Activated T-cell treated with anti-CD3 and anti-CD28 coated beads, Interleukin-2, amount 50 U/mL, for 4 hours (primary cell): ENCODE measurements around the gene DCP2. TPM values are rescaled to one million over a fixed set of nuclear protein-coding genes. Genes with fewer than 3 reads are reported as not detected.
A peak's percentile ranks its signal among the peaks of the same experiment; 100 is the strongest.

Experiments used
- ATAC-seq, 2 donors: fragments of 200-7000 bp; cut with Tn5 transposase; one replicate each; pipeline ENCODE4 v1.10.0; 2021
- DNase-seq: peaks from one replicate; pipeline ENCODE4 v3.0.0-alpha.2; 2020
- H3K27me3 Mint-ChIP-seq: one replicate; pipeline ENCODE4 v1.8.0; 2021; ENCODE audit warnings: low read depth, mixed read lengths
- H3K36me3 Mint-ChIP-seq: one replicate; pipeline ENCODE4 v1.8.0; 2022; ENCODE audit warnings: mixed read lengths; ENCODE audit not compliant: insufficient read depth
- H3K4me1 Mint-ChIP-seq: one replicate; pipeline ENCODE4 v1.8.0; 2021; ENCODE audit warnings: low read depth, mixed read lengths
- H3K4me3 Mint-ChIP-seq: one replicate; pipeline ENCODE4 v1.8.0; 2021; ENCODE audit warnings: mild to moderate bottlenecking, moderate library complexity, mixed read lengths
- H3K9me3 Mint-ChIP-seq: one replicate; pipeline ENCODE4 v1.8.0; 2021; ENCODE audit warnings: mixed read lengths
- total RNA-seq, 3 donors: library from RNA; stranded (reverse); gene quantifications; one replicate each; pipeline ENCODE4 v1.2.1, GENCODE V29; 2021

DCP2 gene
- total RNA-seq, result 10 to 100 TPM; 36.8 to 42.1 (median 41.1) TPM

- ATAC-seq (peak; percentile 97 to 98), DNase-seq (peak; percentile 92)
- Mint-ChIP-seq H3K36me3 (peaks cover 2% of the 10 kb centered on the region), H3K4me1 (peaks cover 40% of the 10 kb centered on the region), H3K27me3 (no peaks in the 10 kb centered on the region), H3K9me3 (no peaks in the 10 kb centered on the region), H3K4me3 (peak within 1 kb of the TSS; percentile 100)
Measured at GRCh38 chr5:112976432-112977309, at the start of gene DCP2. DCP2 (plus strand) TSS chr5:112976798; CDS start chr5:112976934, 136 bp downstream.

DNA sequence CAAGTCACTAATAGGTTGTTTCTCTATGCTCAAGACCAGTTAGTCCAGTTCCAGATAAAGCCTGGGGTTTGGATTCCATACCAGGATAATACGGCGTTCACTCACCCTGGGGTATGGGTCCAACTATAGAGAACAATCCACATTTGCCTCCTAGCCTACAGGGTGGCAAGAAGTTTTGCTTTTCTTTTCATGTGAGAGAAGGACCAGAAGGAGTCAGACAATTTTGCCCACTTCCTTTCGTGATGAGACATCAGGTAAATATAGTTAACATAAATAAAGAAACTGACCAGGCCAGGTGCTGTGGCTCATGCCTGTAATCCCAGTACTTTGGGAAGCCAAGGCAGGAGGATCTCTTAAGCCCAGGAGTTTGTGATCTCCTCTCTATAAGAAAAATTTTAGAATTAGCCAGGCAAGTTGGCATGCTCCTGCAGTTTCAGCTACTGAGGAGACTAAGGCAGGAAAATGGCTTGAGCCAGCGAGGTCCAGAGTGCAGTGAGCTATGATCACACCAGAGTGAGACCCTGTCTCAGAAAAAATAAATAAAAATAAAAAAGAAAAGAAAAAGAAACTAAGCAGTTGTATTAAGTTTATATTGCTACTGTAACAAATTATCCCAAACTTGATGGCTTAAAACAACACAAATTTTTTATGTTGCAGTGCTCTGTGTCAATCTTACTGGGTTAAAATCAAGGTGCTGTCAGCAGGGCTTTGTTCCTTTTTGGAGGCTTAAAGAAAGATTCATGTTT is 47.1 kb upstream of the DCP2 start:
- H3K27me3 Mint-ChIP-seq, result no peaks in the 10 kb centered on the region
- H3K4me1 Mint-ChIP-seq, result peaks cover 54% of the 10 kb centered on the region
- H3K9me3 Mint-ChIP-seq, result no peaks in the 10 kb centered on the region
- H3K4me3 Mint-ChIP-seq, result peak overlapping the region; percentile 58
- DNase-seq (no peak), ATAC-seq (peak; percentile 41 to 51)
- H3K36me3 Mint-ChIP-seq, result no peaks in the 10 kb centered on the region

GRCh38 chr5:112930082-112930344 is 46.6 kb upstream of the DCP2 start:
- Mint-ChIP-seq H3K4me3 (peak overlapping the region; percentile 58), H3K9me3 (no peaks in the 10 kb centered on the region), H3K4me1 (peaks cover 54% of the 10 kb centered on the region), H3K27me3 (no peaks in the 10 kb centered on the region), H3K36me3 (no peaks in the 10 kb centered on the region)
- ATAC-seq (peak; percentile 30 to 41), DNase-seq (no peak)

- H3K4me1 Mint-ChIP-seq, result peaks cover 54% of the 10 kb centered on the region
Measured at GRCh38 chr5:112931473-112931872, 45.1 kb upstream of the DCP2 start.

GRCh38 chr5:112933105-112933504 is 43.5 kb upstream of the DCP2 start:
- peaks cover 43% of the 10 kb centered on the region for H3K4me1 Mint-ChIP-seq
- no peak overlapping the region for H3K4me3 Mint-ChIP-seq
- H3K36me3 Mint-ChIP-seq, result no peaks in the 10 kb centered on the region
- no peak for DNase-seq
- no peak for ATAC-seq
- H3K9me3 Mint-ChIP-seq, result no peaks in the 10 kb centered on the region
- H3K27me3 Mint-ChIP-seq, result no peaks in the 10 kb centered on the region

More at GRCh38 chr5:112931473-112931872, 45.1 kb upstream of the DCP2 start:
- H3K9me3 Mint-ChIP-seq, result no peaks in the 10 kb centered on the region
- ATAC-seq (no peak), DNase-seq (no peak)
- no peaks in the 10 kb centered on the region for H3K36me3 Mint-ChIP-seq
- no peaks in the 10 kb centered on the region for H3K27me3 Mint-ChIP-seq
- no peak overlapping the region for H3K4me3 Mint-ChIP-seq

DNA sequence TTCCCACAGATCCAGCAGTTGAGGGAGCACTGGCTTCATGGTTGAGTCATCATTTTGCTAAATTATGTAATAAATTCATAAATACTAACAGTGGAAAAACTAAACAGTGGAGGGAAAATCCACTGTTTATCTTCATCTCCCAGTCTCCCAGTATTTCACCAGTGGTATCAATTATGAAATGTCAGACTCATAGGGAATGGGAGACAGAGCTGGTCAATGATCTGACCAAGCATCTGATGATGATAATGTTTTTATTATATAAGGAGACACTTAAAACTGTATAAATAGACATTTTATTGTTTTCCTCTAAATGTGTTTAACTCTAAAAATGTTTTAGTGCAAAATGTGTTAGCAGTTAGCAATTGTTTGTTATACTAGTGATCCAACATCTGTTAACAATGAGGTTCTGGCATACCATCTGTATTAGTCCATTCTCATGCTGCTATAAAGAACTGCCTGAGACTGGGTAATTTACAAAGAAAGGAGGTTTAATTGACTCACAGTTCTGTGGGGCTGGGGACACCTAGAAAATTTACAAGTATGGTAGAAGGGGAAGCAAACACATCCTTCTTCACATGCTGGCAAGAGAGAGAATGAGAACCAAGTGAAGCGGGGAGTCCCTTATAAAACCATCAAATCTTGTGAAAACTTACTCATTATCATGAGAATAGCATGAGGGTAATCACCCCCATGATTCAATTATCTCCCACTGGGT is 42.8 kb upstream of the DCP2 start:
- H3K9me3 Mint-ChIP-seq, result no peaks in the 10 kb centered on the region
- no peak for DNase-seq
- no peaks in the 10 kb centered on the region for H3K27me3 Mint-ChIP-seq
- no peak overlapping the region for H3K4me3 Mint-ChIP-seq
- ATAC-seq, result peak; percentile 51 to 61
- H3K4me1 Mint-ChIP-seq, result peaks cover 36% of the 10 kb centered on the region
- no peaks in the 10 kb centered on the region for H3K36me3 Mint-ChIP-seq

DNA sequence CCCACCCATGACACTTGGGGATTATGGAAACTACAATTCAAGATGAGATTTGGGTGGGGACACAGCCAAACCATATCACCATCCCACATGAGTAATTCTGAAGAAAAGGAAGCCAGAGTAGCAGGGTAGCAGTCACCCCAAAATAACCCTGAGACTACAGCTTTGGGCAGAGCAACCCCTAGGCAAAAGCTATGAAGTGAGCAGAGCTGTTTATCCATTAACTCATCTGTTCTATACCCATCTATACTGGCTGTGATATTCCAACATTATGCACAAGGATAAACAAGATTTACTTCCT is 42.3 kb upstream of the DCP2 start:
- H3K9me3 Mint-ChIP-seq, result no peaks in the 10 kb centered on the region
- no peak overlapping the region for H3K4me3 Mint-ChIP-seq
- peak in 1 of 2 donors; percentile 59 for ATAC-seq
- H3K36me3 Mint-ChIP-seq, result no peaks in the 10 kb centered on the region
- peaks cover 32% of the 10 kb centered on the region for H3K4me1 Mint-ChIP-seq
- DNase-seq, result no peak
- no peaks in the 10 kb centered on the region for H3K27me3 Mint-ChIP-seq

GRCh38 chr5:112935675-112936074 is 40.9 kb upstream of the DCP2 start:
- Mint-ChIP-seq H3K9me3 (no peaks in the 10 kb centered on the region), H3K27me3 (no peaks in the 10 kb centered on the region), H3K36me3 (no peaks in the 10 kb centered on the region), H3K4me3 (no peak overlapping the region), H3K4me1 (peaks cover 20% of the 10 kb centered on the region)
- ATAC-seq (no peak), DNase-seq (no peak)

DNA sequence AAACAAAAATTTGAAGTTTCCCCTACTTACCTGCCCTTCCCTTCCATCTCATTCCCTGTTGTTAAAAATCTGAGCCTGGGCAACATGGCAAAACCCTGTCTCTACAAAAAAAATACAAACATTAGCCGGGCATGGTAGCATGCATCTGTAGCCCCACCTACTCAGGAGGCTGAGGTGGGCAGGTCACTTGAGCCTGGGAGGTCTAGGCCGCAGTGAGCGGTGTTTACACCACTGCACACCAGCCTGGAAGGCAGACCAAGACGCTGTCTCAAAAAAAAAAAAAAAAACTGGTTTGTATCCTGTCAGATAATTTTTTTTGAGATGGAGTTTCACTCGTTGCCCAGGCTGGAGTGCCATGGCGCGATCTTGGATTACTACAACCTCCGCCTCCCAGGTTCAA is 38.3 kb upstream of the DCP2 start:
- ATAC-seq (no peak), DNase-seq (no peak)
- Mint-ChIP-seq H3K4me1 (peaks cover 7% of the 10 kb centered on the region), H3K4me3 (no peak overlapping the region), H3K9me3 (no peaks in the 10 kb centered on the region), H3K27me3 (no peaks in the 10 kb centered on the region), H3K36me3 (no peaks in the 10 kb centered on the region)

DNA sequence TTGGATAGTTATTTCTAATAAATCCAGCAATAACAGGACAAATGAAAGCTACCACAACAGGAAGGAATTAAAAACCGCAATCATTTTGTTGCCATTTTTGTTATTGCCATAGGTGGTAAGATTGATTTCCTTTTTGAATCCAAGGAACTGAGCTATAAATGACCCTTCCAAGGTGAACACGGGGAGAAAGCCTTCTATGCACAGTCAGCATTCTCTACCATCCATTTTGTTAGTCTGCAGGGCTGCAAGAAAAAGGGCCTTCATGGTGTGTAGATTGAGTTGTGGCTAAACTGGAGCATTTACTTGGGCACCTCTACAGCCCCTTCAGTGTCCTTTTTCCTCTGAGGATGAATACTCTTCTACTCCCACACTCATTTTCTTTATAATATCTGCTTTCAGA is 35.9 kb upstream of the DCP2 start:
- ATAC-seq, result no peak
- DNase-seq, result no peak
- Mint-ChIP-seq H3K9me3 (no peaks in the 10 kb centered on the region), H3K4me1 (peaks cover 4% of the 10 kb centered on the region), H3K4me3 (no peak overlapping the region), H3K27me3 (no peaks in the 10 kb centered on the region), H3K36me3 (no peaks in the 10 kb centered on the region)

DNA sequence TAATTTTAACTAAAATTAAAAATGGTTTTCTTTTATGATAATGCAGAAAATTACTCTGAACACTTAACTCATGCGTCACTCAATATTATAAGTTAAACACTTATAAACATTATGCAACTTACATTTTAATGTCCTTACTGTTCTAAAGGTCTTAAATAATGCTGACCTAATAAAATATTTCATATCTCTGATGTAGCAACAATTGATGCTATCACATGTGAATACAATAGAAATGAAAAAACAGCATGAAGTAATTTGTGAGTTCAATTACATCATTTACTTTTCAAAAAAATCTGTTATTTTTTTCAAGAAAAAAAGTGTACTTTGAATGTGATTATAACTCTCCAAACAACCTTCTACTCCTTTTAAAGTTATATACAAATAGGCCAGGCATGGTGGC is 28.1 kb upstream of the DCP2 start:
- Mint-ChIP-seq H3K36me3 (no peaks in the 10 kb centered on the region), H3K27me3 (no peaks in the 10 kb centered on the region), H3K4me3 (no peak overlapping the region), H3K9me3 (no peaks in the 10 kb centered on the region), H3K4me1 (peaks cover 15% of the 10 kb centered on the region)
- ATAC-seq (no peak), DNase-seq (no peak)

DNA sequence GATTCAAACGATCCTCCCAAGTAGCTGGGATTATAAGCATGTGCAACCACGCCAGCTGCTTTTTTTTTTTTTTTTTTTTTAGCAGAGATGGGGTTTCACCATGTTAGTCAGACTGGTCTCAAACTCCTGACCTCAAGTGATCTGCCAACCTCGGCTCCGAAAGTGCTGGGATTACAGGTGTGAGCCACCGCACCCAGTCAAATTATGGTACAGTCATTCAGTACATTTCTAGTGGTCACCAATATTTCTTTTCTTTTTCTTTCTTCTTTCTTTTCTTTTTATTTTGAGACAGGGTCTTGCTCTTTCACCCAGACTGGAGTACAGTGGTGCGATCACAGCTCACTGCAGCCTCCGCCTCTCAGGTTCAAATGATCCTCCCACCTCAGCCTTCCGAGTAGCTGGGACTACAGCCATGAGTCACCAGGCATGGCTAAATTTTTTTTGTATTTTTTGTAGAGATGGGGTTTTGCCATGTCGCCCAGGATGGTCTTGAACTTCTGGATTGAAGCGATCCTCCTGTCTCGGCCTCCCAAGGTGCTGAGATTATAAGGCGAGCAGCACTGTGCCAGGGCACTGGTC is 25.4 kb upstream of the DCP2 start:
- no peak overlapping the region for H3K4me3 Mint-ChIP-seq
- peaks cover 7% of the 10 kb centered on the region for H3K4me1 Mint-ChIP-seq
- DNase-seq (no peak), ATAC-seq (peak; percentile 59 to 69)
- H3K9me3 Mint-ChIP-seq, result no peaks in the 10 kb centered on the region
- H3K27me3 Mint-ChIP-seq, result no peaks in the 10 kb centered on the region
- no peaks in the 10 kb centered on the region for H3K36me3 Mint-ChIP-seq

- H3K27me3 Mint-ChIP-seq, result no peaks in the 10 kb centered on the region
- ATAC-seq, result no peak
- no peak for DNase-seq
- no peaks in the 10 kb centered on the region for H3K9me3 Mint-ChIP-seq
- H3K4me1 Mint-ChIP-seq, result peaks cover 16% of the 10 kb centered on the region
- H3K36me3 Mint-ChIP-seq, result no peaks in the 10 kb centered on the region
- H3K4me3 Mint-ChIP-seq, result no peak overlapping the region
Measured at GRCh38 chr5:112956606-112957005, 20.0 kb upstream of the DCP2 start.

DNA sequence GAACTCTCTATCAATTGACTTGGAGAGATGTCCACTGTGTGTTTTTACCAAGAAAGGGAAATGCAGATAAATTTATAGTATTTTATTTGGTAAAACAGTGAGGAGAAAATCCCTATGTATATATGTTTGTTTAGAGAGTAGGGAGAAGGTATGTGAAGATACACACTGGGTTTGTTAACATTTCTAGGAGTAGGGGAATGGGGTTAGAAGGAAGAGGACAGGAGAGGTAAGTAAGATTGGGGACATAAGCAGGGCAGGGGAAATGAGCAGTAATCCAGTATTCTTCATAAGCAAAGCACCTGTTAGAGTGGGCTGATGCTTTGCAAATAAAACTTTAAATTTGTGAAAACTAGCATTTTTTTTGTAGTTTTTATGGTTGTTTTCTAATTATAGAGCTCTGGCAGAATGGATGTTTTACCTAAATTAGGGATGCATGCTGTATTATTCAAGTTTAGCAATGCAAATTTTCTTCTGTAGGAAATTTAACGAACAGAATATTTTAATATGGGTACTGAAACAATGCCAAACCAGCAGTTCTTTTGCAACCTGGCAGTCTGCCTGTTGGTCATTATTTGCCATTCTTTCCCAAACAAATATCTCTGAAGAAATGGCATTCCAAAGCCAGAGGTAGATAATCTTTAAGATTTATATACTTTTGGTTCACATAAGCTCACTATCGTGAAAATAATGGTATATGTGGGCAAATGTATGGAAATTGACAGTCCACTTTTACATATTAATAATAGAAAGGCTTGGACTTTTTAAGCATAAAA is 19.4 kb upstream of the DCP2 start:
- no peak overlapping the region for H3K4me3 Mint-ChIP-seq
- no peaks in the 10 kb centered on the region for H3K9me3 Mint-ChIP-seq
- DNase-seq (no peak), ATAC-seq (no peak)
- no peaks in the 10 kb centered on the region for H3K27me3 Mint-ChIP-seq
- H3K36me3 Mint-ChIP-seq, result no peaks in the 10 kb centered on the region
- H3K4me1 Mint-ChIP-seq, result peaks cover 16% of the 10 kb centered on the region
